GM18519 (cell line): ENCODE results near the gene VARS1.

ENCODE experiments used
- ATAC-seq: cut with Tn5 transposase; IDR thresholded peaks from one replicate; pipeline ENCODE4 v1.9.1; 2021; ENCODE audit warnings: mild to moderate bottlenecking, moderate library complexity; ENCODE audit not compliant: unreplicated experiment, low FRiP score

VARS1 gene

GRCh38 chr6:31749301-31750036 lies 46.1 kb downstream of the VARS1 start:
- no peak for ATAC-seq
